22Rv1 (cell line): ENCODE results near the gene HERPUD2.

Source experiments
- CTCF ChIP-seq: fragments of 450-650 bp; IDR thresholded peaks from 2 replicates; pipeline ENCODE4 v1.5.1; 2017; ENCODE audit warnings: mild to moderate bottlenecking
- ZFX ChIP-seq: fragments of 450-650 bp; IDR thresholded peaks from 2 replicates; pipeline ENCODE4 v1.6.1; 2017; ENCODE audit warnings: antibody characterized with exemption, borderline replicate concordance

- TF ChIP-seq CTCF: no peak
- TF ChIP-seq ZFX: 0 out of 2 replicates have a peak, but pooled peaks have one; percentile 37
These were observed at the start of gene HERPUD2 for GRCh38 chr7:35694784-35695472.
